ENCODE measurements around the gene USP6NL. TPM values are rescaled to one million over a fixed set of nuclear protein-coding genes. Genes with fewer than 3 reads are reported as not detected.
A peak's percentile ranks its signal among the peaks of the same experiment; 100 is the strongest.

Gene USP6NL
- total and polyA plus RNA-seq, 8 donors, result 2.2 to 10.4 (median 5.1) TPM

- Histone ChIP-seq H3K36me3 (no peaks in the 10 kb centered on the region), H3K27ac (peak overlapping the region; percentile 71 to 93 (median 90)), H3K9me3 (no peaks in the 10 kb centered on the region), H3K27me3 (no peaks in the 10 kb centered on the region), H3K4me1 (peaks cover 0 to 10% (median 10%) of the 10 kb centered on the region in 3 donors), H3K4me3 (peak overlapping the region; percentile 80 to 94 (median 84))
- ATAC-seq (peak; percentile 1 to 32 (median 18)), FAIRE-seq (no peak), DNase-seq (no peak)
- TF ChIP-seq CTCF (IDR thresholded peaks at IDR 0.05), result no peak
- intact Hi-C loops (cut with DNase I), result no loop called here
- WGBS, 2 donors, result 6 to 9% methylated on average over 11 of the region's 11 CpGs
These were observed 861 bp upstream of the USP6NL start for GRCh38 chr10:11612021-11613001.

GRCh38 chr10:11610826-11611247, 613 bp downstream of the USP6NL start:
- intact Hi-C loops (cut with DNase I), result no loop called here
- H3K27ac ChIP-seq, result peak overlapping the region; percentile 81 to 93 (median 90)
- H3K4me3 ChIP-seq, result peak overlapping the region; percentile 80 to 94 (median 84)
- FAIRE-seq (no peak), ATAC-seq (peak in 3 of 4 donors; percentile 5 to 22 (median 20)), DNase-seq (peak; percentile 14 to 71 (median 50))
- no peaks in the 10 kb centered on the region for H3K9me3 ChIP-seq
- peaks cover 0 to 10% (median 10%) of the 10 kb centered on the region in 3 donors for H3K4me1 ChIP-seq
- TF ChIP-seq CTCF (IDR thresholded peaks at IDR 0.05), result no peak
- no peaks in the 10 kb centered on the region for H3K36me3 ChIP-seq
- 0 to 1% methylated on average over 42 to 43 of the region's 43 CpGs for WGBS, 2 donors
- no peaks in the 10 kb centered on the region for H3K27me3 ChIP-seq

GRCh38 chr10:11610166-11610825, 1.2 kb downstream of the USP6NL start:
- Histone ChIP-seq H3K36me3 (no peaks in the 10 kb centered on the region), H3K27me3 (no peaks in the 10 kb centered on the region), H3K9me3 (no peaks in the 10 kb centered on the region), H3K4me1 (peaks cover 0 to 14% (median 10%) of the 10 kb centered on the region in 3 donors), H3K27ac (peak overlapping the region; percentile 81 to 93 (median 90)), H3K4me3 (peak overlapping the region; percentile 80 to 94 (median 84))
- WGBS, 2 donors, result 4 to 6% methylated on average over 9 of the region's 9 CpGs
- ATAC-seq (no peak), DNase-seq (no peak), FAIRE-seq (no peak)
- intact Hi-C loops (cut with DNase I), result no loop called here
- TF ChIP-seq CTCF (IDR thresholded peaks at IDR 0.05), result no peak

GRCh38 chr10:11609492-11610093, 1.9 kb downstream of the USP6NL start:
- no peaks in the 10 kb centered on the region for H3K9me3 ChIP-seq
- FAIRE-seq, result no peak
- H3K27me3 ChIP-seq, result no peaks in the 10 kb centered on the region
- WGBS, 2 donors, result 62 to 65% methylated on average over 3 of the region's 3 CpGs
- no peak for DNase-seq
- no peak for ATAC-seq
- intact Hi-C loops (cut with DNase I), result no loop called here
- no peaks in the 10 kb centered on the region for H3K36me3 ChIP-seq
- TF ChIP-seq CTCF (IDR thresholded peaks at IDR 0.05), result no peak
- H3K4me3 ChIP-seq, result peak overlapping the region in 2 of 4 donors; percentile 84 to 94
- peak overlapping the region in 2 of 4 donors; percentile 87 to 93 for H3K27ac ChIP-seq
- H3K4me1 ChIP-seq, result peaks cover 0 to 15% (median 10%) of the 10 kb centered on the region in 3 donors
